Fibroblast of lung (primary cell): Measurements from ENCODE around the gene NRTN. TPM values are rescaled to one million over a fixed set of nuclear protein-coding genes. Genes with fewer than 3 reads are reported as not detected.

Source experiments
- DNase-seq, 2 donors: peaks; one replicate each; pipeline versions ENCODE4 v3.0.0 to v3.0.0-alpha.2; 2010; ENCODE audit warnings: low read depth in 2 of 2
- H2AFZ ChIP-seq: 2 replicates; pipeline ENCODE4 v1.5.1; 2012; ENCODE audit warnings: low read length, control low read depth, inconsistent platforms
- H3K27ac ChIP-seq: 2 replicates; pipeline ENCODE4 v1.5.1; 2011; ENCODE audit warnings: low read length, control low read depth; ENCODE audit not compliant: insufficient read depth
- H3K27me3 ChIP-seq: 2 replicates; pipeline ENCODE4 v1.5.1; 2011; ENCODE audit warnings: mild to moderate bottlenecking, low read length; ENCODE audit not compliant: control insufficient read depth, insufficient read depth
- H3K36me3 ChIP-seq: 2 replicates; pipeline ENCODE4 v1.5.1; 2011; ENCODE audit warnings: low read length; ENCODE audit not compliant: control insufficient read depth, insufficient read depth
- H3K4me1 ChIP-seq: 2 replicates; pipeline ENCODE4 v1.5.1; 2011; ENCODE audit warnings: low read length; ENCODE audit not compliant: control insufficient read depth, insufficient read depth; ENCODE audit errors: extremely low read depth
- H3K4me2 ChIP-seq: 2 replicates; pipeline ENCODE4 v1.5.1; 2011; ENCODE audit warnings: low read length, control low read depth; ENCODE audit not compliant: insufficient read depth; ENCODE audit errors: extremely low read depth
- H3K4me3 ChIP-seq, 4 experiments: fragments of 200-600 bp in 1 of 4; sonication (generic) in 1 of 4; replicated peaks in 1 of 4; 2 replicates each; pipeline ENCODE4 v1.5.1; 2011 to 2016; ENCODE audit warnings: low read length in 4 of 4, low read depth in 3 of 4, mild to moderate bottlenecking in 3 of 4, control low read depth in 2 of 4, inconsistent platforms in 1 of 4, mixed read lengths in 1 of 4; ENCODE audit not compliant: insufficient read depth in 1 of 4; ENCODE audit errors: control extremely low read depth in 1 of 4
- H3K79me2 ChIP-seq: 2 replicates; pipeline ENCODE4 v1.5.1; 2012; ENCODE audit warnings: mild to moderate bottlenecking, low read length, inconsistent platforms; ENCODE audit not compliant: control insufficient read depth, insufficient read depth
- H3K9ac ChIP-seq: 2 replicates; pipeline ENCODE4 v1.5.1; 2011; ENCODE audit warnings: mild to moderate bottlenecking, low read length, control low read depth; ENCODE audit not compliant: insufficient read depth
- H3K9me3 ChIP-seq: 2 replicates; pipeline ENCODE4 v1.5.1; 2012; ENCODE audit warnings: low read depth, low read length; ENCODE audit not compliant: control insufficient read depth, insufficient read depth
- H4K20me1 ChIP-seq: 2 replicates; pipeline ENCODE4 v1.5.1; 2011; ENCODE audit warnings: low read length; ENCODE audit not compliant: control insufficient read depth, insufficient read depth; ENCODE audit errors: extremely low read depth
- EZH2 ChIP-seq: IDR thresholded peaks from 2 replicates; pipeline ENCODE4 v1.5.1; 2012; ENCODE audit warnings: low read length, control low read depth, mild to moderate bottlenecking; ENCODE audit errors: missing control alignments
- polyA plus RNA-seq, 2 donors: library from polyadenylated mRNA; depleted of rRNA in 1 of 2; stranded (reverse) in 1 of 2; unstranded in 1 of 2; fragments of >200 nt; gene quantifications; 2 replicates each; pipeline ENCODE4 v1.2.1, GENCODE V29; 2011 to 2012; ENCODE audit warnings: missing spikeins in 1 of 2
- total RNA-seq: library from RNA; depleted of rRNA; stranded (reverse); fragments of >200 nt; gene quantifications from 2 replicates; pipeline ENCODE4 v1.2.1, GENCODE V29; 2014
- TF ChIP-seq, protein P1 (sequence below), 2 donors: IDR thresholded peaks in 1 of 2; conservative IDR thresholded peaks in 1 of 2; 1 replicate in 1 of 2; 2 replicates in 1 of 2; pipeline ENCODE4 v1.5.1; 2011 to 2012; ENCODE audit warnings: low read length in 2 of 2, control low read depth in 1 of 2, inconsistent platforms in 1 of 2, low read depth in 1 of 2, mild to moderate bottlenecking in 1 of 2

The NRTN gene
- total and polyA plus RNA-seq, 2 donors (not counting 1 experiment from before 2014, with no cell fraction given) = 0.11 to 0.50 TPM

DNA sequence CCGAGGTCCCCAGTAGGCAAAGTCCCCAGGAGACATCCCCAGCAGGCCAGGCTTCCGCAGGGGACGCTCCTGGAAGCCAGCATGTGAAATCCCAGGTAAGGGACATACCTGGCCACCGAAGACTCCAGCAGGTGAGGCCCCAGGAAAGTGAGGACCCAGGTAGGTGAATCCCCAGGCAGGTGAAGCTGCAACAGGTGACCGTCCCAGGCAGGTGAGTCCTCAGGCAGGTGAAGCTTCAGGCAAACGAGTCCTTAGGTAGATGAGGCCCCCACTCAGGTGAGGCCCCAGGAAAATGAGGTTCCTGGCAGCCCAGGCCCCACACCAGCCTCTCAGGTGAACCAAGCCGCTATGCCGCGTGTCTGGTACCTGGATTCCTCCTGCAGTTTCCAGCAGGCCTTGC is 26.3 kb downstream of the NRTN start:
- Histone ChIP-seq H3K36me3 (no peaks in the 10 kb centered on the region), H2AFZ (no peak overlapping the region), H3K79me2 (no peaks in the 10 kb centered on the region), H3K27ac (no peak overlapping the region), H3K4me1 (no peaks in the 10 kb centered on the region), H3K4me3 (no peak overlapping the region), H3K9ac (no peak overlapping the region), H3K4me2 (no peak overlapping the region), H3K9me3 (no peaks in the 10 kb centered on the region), H4K20me1 (no peaks in the 10 kb centered on the region), H3K27me3 (peaks cover 19% of the 10 kb centered on the region)
- DNase-seq = no peak
- TF ChIP-seq, protein P1, sequence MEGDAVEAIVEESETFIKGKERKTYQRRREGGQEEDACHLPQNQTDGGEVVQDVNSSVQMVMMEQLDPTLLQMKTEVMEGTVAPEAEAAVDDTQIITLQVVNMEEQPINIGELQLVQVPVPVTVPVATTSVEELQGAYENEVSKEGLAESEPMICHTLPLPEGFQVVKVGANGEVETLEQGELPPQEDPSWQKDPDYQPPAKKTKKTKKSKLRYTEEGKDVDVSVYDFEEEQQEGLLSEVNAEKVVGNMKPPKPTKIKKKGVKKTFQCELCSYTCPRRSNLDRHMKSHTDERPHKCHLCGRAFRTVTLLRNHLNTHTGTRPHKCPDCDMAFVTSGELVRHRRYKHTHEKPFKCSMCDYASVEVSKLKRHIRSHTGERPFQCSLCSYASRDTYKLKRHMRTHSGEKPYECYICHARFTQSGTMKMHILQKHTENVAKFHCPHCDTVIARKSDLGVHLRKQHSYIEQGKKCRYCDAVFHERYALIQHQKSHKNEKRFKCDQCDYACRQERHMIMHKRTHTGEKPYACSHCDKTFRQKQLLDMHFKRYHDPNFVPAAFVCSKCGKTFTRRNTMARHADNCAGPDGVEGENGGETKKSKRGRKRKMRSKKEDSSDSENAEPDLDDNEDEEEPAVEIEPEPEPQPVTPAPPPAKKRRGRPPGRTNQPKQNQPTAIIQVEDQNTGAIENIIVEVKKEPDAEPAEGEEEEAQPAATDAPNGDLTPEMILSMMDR (conservative IDR thresholded peaks at IDR 0.05 in 1 of 2, IDR thresholded peaks at IDR 0.05 in 1 of 2; ENCODE audit: low read depth in 1 of 2, low read length in 2 of 2) = no peak
- no peak for TF ChIP-seq EZH2

DNA sequence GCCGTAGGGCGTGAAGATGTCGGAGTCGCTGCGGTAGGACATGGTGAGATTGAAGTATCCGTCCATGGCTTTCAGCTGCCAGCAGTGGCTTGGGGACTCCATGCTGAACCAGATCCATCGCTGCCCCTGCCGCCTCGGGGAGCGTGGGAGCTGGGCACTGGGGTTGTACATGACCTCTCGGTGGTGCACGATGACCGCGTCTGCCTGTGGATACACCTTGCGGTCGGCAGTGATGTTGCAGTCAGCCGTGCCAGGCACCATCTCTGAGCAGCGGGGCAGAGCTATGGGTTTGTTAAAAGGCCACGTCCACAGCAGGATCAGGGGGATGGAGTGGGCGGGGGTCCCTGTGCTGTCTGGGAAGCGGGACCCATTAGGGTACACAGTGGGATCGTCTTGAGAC is 27.2 kb downstream of the NRTN start:
- H3K4me1 ChIP-seq = no peaks in the 10 kb centered on the region
- no peak overlapping the region for H2AFZ ChIP-seq
- no peak overlapping the region for H3K4me3 ChIP-seq
- H3K4me2 ChIP-seq = no peak overlapping the region
- no peaks in the 10 kb centered on the region for H3K9me3 ChIP-seq
- no peak overlapping the region for H3K27ac ChIP-seq
- H3K9ac ChIP-seq = no peak overlapping the region
- no peak for DNase-seq
- no peaks in the 10 kb centered on the region for H3K36me3 ChIP-seq
- no peaks in the 10 kb centered on the region for H4K20me1 ChIP-seq
- TF ChIP-seq EZH2 = no peak
- TF ChIP-seq, protein P1 (conservative IDR thresholded peaks at IDR 0.05 in 1 of 2, IDR thresholded peaks at IDR 0.05 in 1 of 2; ENCODE audit: low read depth in 1 of 2, low read length in 2 of 2) = no peak
- H3K79me2 ChIP-seq = no peaks in the 10 kb centered on the region
- H3K27me3 ChIP-seq = peaks cover 19% of the 10 kb centered on the region

DNA sequence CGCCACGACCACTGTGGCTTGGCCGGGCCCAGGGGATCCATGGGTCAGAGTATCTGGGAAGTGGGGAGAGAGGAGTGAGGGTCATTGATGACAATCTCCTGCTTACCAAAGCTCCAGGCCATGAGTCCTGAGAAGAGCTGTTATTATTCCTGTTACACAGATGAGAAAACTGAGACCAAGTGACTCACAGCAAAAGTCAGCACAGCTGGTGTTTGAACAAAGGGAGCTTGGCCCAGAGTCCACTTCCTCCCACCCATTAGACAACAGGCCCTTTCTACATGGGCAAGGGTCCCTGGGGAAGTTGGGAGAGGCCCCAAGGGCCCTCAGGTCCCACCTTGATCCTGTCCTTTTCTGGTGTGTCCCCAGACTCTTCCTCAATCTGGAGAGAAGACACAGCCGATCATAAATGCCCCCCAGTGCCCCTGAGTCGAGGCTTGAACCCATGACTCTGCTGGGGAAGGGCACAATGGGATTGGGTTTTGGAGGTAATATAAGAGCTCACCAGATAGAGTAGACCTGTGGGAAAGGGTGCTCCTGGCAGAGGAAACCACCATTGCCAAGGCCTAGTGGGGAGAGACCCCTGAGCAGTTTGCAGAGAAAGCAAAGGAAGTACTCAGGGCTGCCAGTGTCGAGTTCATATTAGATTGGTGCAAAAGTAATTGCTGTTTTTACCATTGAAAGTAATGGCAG is 27.8 kb downstream of the NRTN start:
- H3K36me3 ChIP-seq = no peaks in the 10 kb centered on the region
- H3K4me2 ChIP-seq = no peak overlapping the region
- peaks cover 19% of the 10 kb centered on the region for H3K27me3 ChIP-seq
- no peaks in the 10 kb centered on the region for H3K4me1 ChIP-seq
- H3K9me3 ChIP-seq = no peaks in the 10 kb centered on the region
- DNase-seq = no peak
- no peaks in the 10 kb centered on the region for H3K79me2 ChIP-seq
- H3K4me3 ChIP-seq = no peak overlapping the region
- TF ChIP-seq EZH2 = no peak
- TF ChIP-seq, protein P1 (conservative IDR thresholded peaks at IDR 0.05 in 1 of 2, IDR thresholded peaks at IDR 0.05 in 1 of 2; ENCODE audit: low read depth in 1 of 2, low read length in 2 of 2) = no peak
- no peak overlapping the region for H2AFZ ChIP-seq
- no peak overlapping the region for H3K27ac ChIP-seq
- H4K20me1 ChIP-seq = no peaks in the 10 kb centered on the region
- H3K9ac ChIP-seq = no peak overlapping the region
